ENCODE data around the gene TCF19. TPM values are rescaled to one million over a fixed set of nuclear protein-coding genes. Genes with fewer than 3 reads are reported as not detected.

TCF19 gene
- total RNA-seq, 1 experiment from 2014 or later: 21.4 TPM

DNA sequence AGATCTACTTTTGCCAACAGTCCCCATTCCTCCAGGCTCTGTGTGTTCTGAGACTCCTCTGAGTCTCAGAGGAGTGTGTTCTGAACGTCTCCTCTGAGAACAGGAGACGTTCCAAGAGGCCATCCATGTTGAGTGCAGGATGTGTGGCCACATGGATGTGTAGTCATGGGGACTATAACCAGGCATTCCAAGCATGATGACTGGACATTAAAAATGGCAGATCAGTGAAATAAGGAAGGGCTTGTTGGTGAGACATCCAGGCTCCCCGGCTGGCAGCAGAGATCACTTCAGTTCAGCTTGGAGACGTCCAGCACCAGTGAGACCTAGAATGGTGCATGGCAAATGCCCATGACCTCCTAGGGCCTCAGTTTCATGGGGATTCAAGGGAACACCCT lies 46.4 kb downstream of the TCF19 start:
- in situ Hi-C loops (cut with HindIII; ENCODE audit: low pct_unique_long_range_greater_than_20kb, low sequenced_read_pairs) (no loop called here), intact Hi-C loops (cut with micrococcal nuclease; ENCODE audit: unreplicated experiment) (no loop called here)
- H3K4me3 ChIP-seq (ENCODE audit: low read depth in 2 of 2, low read length in 2 of 2): no peak overlapping the region
- POLR2A ChIA-PET: no interaction called here
- H3K4me1 ChIP-seq (ENCODE audit: control insufficient read depth, insufficient read depth, low read length): peaks cover 13% of the 10 kb centered on the region
- no peak for DNase-seq (ENCODE audit: low read depth, low spot score)
- no TSS peak for BruUV-seq (replicated peaks)
- no peak for ATAC-seq
- H3K9me3 ChIP-seq (ENCODE audit: control insufficient read depth, insufficient read depth, low read depth, low read length): peaks cover 9% of the 10 kb centered on the region; the same call in 1 of the 2 replicates
- H3K27me3 ChIP-seq (ENCODE audit: control insufficient read depth, insufficient read depth, low read length): no peaks in the 10 kb centered on the region
- CTCF ChIA-PET: no interaction called here
- H3K27ac ChIP-seq (ENCODE audit: low read length): peak overlapping the region; percentile 76; the same call in 1 of the 2 replicates
- H3K36me3 ChIP-seq (ENCODE audit: control insufficient read depth, insufficient read depth, low read length): no peaks in the 10 kb centered on the region
- TF ChIP-seq SIN3A (IDR thresholded peaks at IDR 0.05; ENCODE audit: borderline replicate concordance, insufficient read depth, low read depth, low read length) (no peak), POLR2AphosphoS5 (IDR thresholded peaks at IDR 0.05; ENCODE audit: low read depth, low read length) (no peak), TCF7L2 (IDR thresholded peaks at IDR 0.05; ENCODE audit: low read depth, low read length) (no peak)
- TF ChIP-seq, protein P1, sequence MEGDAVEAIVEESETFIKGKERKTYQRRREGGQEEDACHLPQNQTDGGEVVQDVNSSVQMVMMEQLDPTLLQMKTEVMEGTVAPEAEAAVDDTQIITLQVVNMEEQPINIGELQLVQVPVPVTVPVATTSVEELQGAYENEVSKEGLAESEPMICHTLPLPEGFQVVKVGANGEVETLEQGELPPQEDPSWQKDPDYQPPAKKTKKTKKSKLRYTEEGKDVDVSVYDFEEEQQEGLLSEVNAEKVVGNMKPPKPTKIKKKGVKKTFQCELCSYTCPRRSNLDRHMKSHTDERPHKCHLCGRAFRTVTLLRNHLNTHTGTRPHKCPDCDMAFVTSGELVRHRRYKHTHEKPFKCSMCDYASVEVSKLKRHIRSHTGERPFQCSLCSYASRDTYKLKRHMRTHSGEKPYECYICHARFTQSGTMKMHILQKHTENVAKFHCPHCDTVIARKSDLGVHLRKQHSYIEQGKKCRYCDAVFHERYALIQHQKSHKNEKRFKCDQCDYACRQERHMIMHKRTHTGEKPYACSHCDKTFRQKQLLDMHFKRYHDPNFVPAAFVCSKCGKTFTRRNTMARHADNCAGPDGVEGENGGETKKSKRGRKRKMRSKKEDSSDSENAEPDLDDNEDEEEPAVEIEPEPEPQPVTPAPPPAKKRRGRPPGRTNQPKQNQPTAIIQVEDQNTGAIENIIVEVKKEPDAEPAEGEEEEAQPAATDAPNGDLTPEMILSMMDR (IDR thresholded peaks at IDR 0.05): no peak
- TF ChIP-seq, protein P2, sequence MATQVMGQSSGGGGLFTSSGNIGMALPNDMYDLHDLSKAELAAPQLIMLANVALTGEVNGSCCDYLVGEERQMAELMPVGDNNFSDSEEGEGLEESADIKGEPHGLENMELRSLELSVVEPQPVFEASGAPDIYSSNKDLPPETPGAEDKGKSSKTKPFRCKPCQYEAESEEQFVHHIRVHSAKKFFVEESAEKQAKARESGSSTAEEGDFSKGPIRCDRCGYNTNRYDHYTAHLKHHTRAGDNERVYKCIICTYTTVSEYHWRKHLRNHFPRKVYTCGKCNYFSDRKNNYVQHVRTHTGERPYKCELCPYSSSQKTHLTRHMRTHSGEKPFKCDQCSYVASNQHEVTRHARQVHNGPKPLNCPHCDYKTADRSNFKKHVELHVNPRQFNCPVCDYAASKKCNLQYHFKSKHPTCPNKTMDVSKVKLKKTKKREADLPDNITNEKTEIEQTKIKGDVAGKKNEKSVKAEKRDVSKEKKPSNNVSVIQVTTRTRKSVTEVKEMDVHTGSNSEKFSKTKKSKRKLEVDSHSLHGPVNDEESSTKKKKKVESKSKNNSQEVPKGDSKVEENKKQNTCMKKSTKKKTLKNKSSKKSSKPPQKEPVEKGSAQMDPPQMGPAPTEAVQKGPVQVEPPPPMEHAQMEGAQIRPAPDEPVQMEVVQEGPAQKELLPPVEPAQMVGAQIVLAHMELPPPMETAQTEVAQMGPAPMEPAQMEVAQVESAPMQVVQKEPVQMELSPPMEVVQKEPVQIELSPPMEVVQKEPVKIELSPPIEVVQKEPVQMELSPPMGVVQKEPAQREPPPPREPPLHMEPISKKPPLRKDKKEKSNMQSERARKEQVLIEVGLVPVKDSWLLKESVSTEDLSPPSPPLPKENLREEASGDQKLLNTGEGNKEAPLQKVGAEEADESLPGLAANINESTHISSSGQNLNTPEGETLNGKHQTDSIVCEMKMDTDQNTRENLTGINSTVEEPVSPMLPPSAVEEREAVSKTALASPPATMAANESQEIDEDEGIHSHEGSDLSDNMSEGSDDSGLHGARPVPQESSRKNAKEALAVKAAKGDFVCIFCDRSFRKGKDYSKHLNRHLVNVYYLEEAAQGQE (IDR thresholded peaks at IDR 0.05; ENCODE audit: insufficient read depth in 1 of 2, low read depth in 2 of 2, low read length in 1 of 2): no peak

DNA sequence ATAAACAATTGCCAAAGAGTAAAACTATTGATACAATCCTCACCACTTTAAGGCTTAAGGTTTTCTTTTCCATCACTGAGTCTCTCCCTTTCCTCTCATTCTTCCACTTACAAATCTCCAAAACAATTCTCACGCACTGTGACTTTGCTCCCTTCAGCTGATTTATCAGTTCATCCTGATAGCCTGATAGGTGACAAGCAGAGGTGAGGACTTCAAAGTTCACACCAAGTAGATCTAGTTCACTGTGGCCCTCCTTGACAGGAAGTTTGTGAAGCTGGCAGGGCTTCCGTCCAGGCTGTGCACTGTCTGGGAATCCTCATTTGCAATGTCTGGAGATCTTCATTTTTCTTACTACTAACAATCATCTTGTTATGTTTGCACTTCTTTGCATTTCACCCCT lies 47.2 kb downstream of the TCF19 start:
- TF ChIP-seq, protein P2 (IDR thresholded peaks at IDR 0.05; ENCODE audit: insufficient read depth in 1 of 2, low read depth in 2 of 2, low read length in 1 of 2): no peak
- no peak for TF ChIP-seq TCF7L2 (IDR thresholded peaks at IDR 0.05; ENCODE audit: low read depth, low read length)
- no peak for TF ChIP-seq POLR2AphosphoS5 (IDR thresholded peaks at IDR 0.05; ENCODE audit: low read depth, low read length)
- TF ChIP-seq, protein P1 (IDR thresholded peaks at IDR 0.05): no peak
- TF ChIP-seq SIN3A (IDR thresholded peaks at IDR 0.05; ENCODE audit: borderline replicate concordance, insufficient read depth, low read depth, low read length): no peak
- H3K4me3 ChIP-seq (ENCODE audit: low read depth in 2 of 2, low read length in 2 of 2): no peak overlapping the region
- no peaks in the 10 kb centered on the region for H3K27me3 ChIP-seq (ENCODE audit: control insufficient read depth, insufficient read depth, low read length)
- no TSS peak for BruUV-seq (replicated peaks)
- DNase-seq (ENCODE audit: low read depth, low spot score) (no peak), ATAC-seq (no peak)
- no peak overlapping the region for H3K27ac ChIP-seq (ENCODE audit: low read length)
- H3K4me1 ChIP-seq (ENCODE audit: control insufficient read depth, insufficient read depth, low read length): peaks cover 13% of the 10 kb centered on the region
- H3K36me3 ChIP-seq (ENCODE audit: control insufficient read depth, insufficient read depth, low read length): no peaks in the 10 kb centered on the region
- CTCF ChIA-PET: no interaction called here
- POLR2A ChIA-PET: no interaction called here
- in situ Hi-C loops (cut with HindIII; ENCODE audit: low pct_unique_long_range_greater_than_20kb, low sequenced_read_pairs) (no loop called here), intact Hi-C loops (cut with micrococcal nuclease; ENCODE audit: unreplicated experiment) (no loop called here)
- H3K9me3 ChIP-seq (ENCODE audit: control insufficient read depth, insufficient read depth, low read depth, low read length): peaks cover 5% of the 10 kb centered on the region; the same call in 1 of the 2 replicates
